Osteoblast (primary cell): ENCODE data around the gene MCC. TPM values are rescaled to one million over a fixed set of nuclear protein-coding genes. Genes with fewer than 3 reads are reported as not detected.

Experiments
- DNase-seq: peaks from one replicate; pipeline ENCODE4 v3.0.0; 2011; ENCODE audit warnings: low spot score, mixed read lengths; ENCODE audit not compliant: insufficient read length; ENCODE audit errors: missing footprints
- H2AFZ ChIP-seq: 2 replicates; pipeline ENCODE4 v1.6.0; 2011; ENCODE audit warnings: mild to moderate bottlenecking, low read length
- H3K27ac ChIP-seq: 2 replicates; pipeline ENCODE4 v1.5.1; 2011; ENCODE audit warnings: mild to moderate bottlenecking, low read depth, low read length, moderate library complexity
- H3K27me3 ChIP-seq: 2 replicates; pipeline ENCODE4 v1.6.0; 2012; ENCODE audit warnings: mild to moderate bottlenecking, control low read depth, inconsistent platforms, low read length, moderate library complexity; ENCODE audit not compliant: insufficient read depth
- H3K36me3 ChIP-seq: 2 replicates; pipeline ENCODE4 v1.5.1; 2011; ENCODE audit warnings: mild to moderate bottlenecking, low read length, control low read depth, moderate library complexity; ENCODE audit not compliant: insufficient read depth
- H3K4me1 ChIP-seq: 2 replicates; pipeline ENCODE4 v1.5.1; 2011; ENCODE audit warnings: mild to moderate bottlenecking, low read length, control low read depth, moderate library complexity; ENCODE audit not compliant: insufficient read depth
- H3K4me2 ChIP-seq: 2 replicates; pipeline ENCODE4 v1.6.0; 2011; ENCODE audit warnings: mild to moderate bottlenecking, low read length; ENCODE audit not compliant: insufficient read depth
- H3K4me3 ChIP-seq: fragments of 200-600 bp; sonication (generic); 3 replicates; pipeline ENCODE4 v1.5.1; 2012; ENCODE audit warnings: mild to moderate bottlenecking, low read length, inconsistent platforms; ENCODE audit not compliant: insufficient read depth
- H3K79me2 ChIP-seq: 2 replicates; pipeline ENCODE4 v1.6.0; 2012; ENCODE audit warnings: mild to moderate bottlenecking, low read length, control low read depth, inconsistent platforms; ENCODE audit not compliant: insufficient read depth
- H3K9me3 ChIP-seq: 2 replicates; pipeline ENCODE4 v1.5.1; 2011; ENCODE audit warnings: low read depth, low read length, control low read depth
- H4K20me1 ChIP-seq: 2 replicates; pipeline ENCODE4 v1.6.0; 2012; ENCODE audit warnings: mild to moderate bottlenecking, low read length, control low read depth; ENCODE audit not compliant: insufficient read depth
- CTCF ChIP-seq: IDR thresholded peaks from 2 replicates; pipeline ENCODE4 v1.5.1; 2011; ENCODE audit warnings: mild to moderate bottlenecking, low read depth, low read length, moderate library complexity; ENCODE audit errors: extremely low read depth
- total RNA-seq: library from RNA; depleted of rRNA; stranded (reverse); fragments of >200 nt; gene quantifications from 2 replicates; pipeline ENCODE4 v1.2.3, GENCODE V29; 2012

The MCC gene
- total RNA-seq, 1 donor = 45.6 TPM

- DNase-seq = no peak
- H4K20me1 ChIP-seq = peaks cover 3% of the 10 kb centered on the region
- H3K36me3 ChIP-seq = peaks cover 4% of the 10 kb centered on the region
- H3K79me2 ChIP-seq = no peaks in the 10 kb centered on the region
- no peak overlapping the region for H2AFZ ChIP-seq
- no peaks in the 10 kb centered on the region for H3K27me3 ChIP-seq
- H3K27ac ChIP-seq = no peak overlapping the region
- H3K4me2 ChIP-seq = no peak overlapping the region
- H3K9me3 ChIP-seq = peaks cover 4% of the 10 kb centered on the region
- H3K4me1 ChIP-seq = peaks cover 3% of the 10 kb centered on the region
- no peak overlapping the region for H3K4me3 ChIP-seq
- TF ChIP-seq CTCF = no peak
Measured at GRCh38 chr5:113193311-113193978, 294.8 kb downstream of the MCC start.

DNA sequence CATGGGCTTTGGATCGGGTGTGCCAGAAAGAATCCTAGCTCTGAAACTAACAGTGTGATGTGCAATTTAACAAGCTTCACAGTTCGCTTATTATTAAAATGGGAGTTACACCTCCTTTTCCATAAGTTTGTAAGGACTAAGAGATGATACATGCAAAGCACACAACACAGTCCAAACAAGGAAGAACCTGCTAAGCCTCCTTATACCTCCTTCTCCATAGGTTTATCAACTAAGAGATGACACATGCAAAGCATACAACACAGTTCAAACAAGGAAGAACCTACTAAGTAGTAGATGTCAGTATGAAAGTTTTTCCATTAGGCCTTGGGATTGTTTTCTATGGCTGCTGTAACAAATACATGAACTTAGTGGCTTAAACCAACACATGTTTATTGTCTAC lies 295.7 kb downstream of the MCC start:
- TF ChIP-seq CTCF = no peak
- no peaks in the 10 kb centered on the region for H3K27me3 ChIP-seq
- H4K20me1 ChIP-seq = peaks cover 3% of the 10 kb centered on the region
- H3K36me3 ChIP-seq = peaks cover 4% of the 10 kb centered on the region
- peaks cover 3% of the 10 kb centered on the region for H3K4me1 ChIP-seq
- no peak overlapping the region for H3K4me2 ChIP-seq
- H3K9me3 ChIP-seq = peaks cover 4% of the 10 kb centered on the region
- no peaks in the 10 kb centered on the region for H3K79me2 ChIP-seq
- no peak overlapping the region for H2AFZ ChIP-seq
- H3K27ac ChIP-seq = no peak overlapping the region
- DNase-seq = no peak
- H3K4me3 ChIP-seq = no peak overlapping the region

GRCh38 chr5:113190347-113190746 lies 297.9 kb downstream of the MCC start:
- peaks cover 3% of the 10 kb centered on the region for H3K4me1 ChIP-seq
- no peak for DNase-seq
- no peak overlapping the region for H3K27ac ChIP-seq
- peak overlapping the region; percentile 15 for H2AFZ ChIP-seq
- no peak overlapping the region for H3K4me3 ChIP-seq
- H3K9me3 ChIP-seq = peaks cover 4% of the 10 kb centered on the region
- no peaks in the 10 kb centered on the region for H3K79me2 ChIP-seq
- peaks cover 3% of the 10 kb centered on the region for H4K20me1 ChIP-seq
- no peaks in the 10 kb centered on the region for H3K27me3 ChIP-seq
- H3K36me3 ChIP-seq = peaks cover 4% of the 10 kb centered on the region
- no peak for TF ChIP-seq CTCF
- H3K4me2 ChIP-seq = no peak overlapping the region

DNA sequence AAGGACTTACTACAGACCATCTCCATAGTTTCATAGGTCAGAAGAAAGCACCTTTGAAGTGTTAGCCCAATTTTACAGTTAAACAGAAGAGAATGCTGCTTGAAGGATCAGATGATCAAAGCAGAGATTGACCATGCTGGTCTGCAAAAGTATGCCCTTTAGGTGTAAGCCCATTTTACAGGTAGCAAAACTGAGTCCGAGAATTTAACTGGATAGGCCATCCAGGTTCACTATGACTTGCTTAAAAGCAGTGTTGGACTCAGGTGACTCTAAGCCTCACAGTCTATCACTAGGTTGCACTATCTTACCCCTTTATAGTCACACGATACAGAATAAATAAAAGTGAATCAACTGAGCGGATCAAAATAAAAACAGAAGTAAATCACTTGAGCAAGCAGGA lies 299.0 kb downstream of the MCC start:
- TF ChIP-seq CTCF = no peak
- Histone ChIP-seq H3K9me3 (peaks cover 4% of the 10 kb centered on the region), H3K27me3 (peaks cover 6% of the 10 kb centered on the region), H3K4me3 (no peak overlapping the region), H2AFZ (no peak overlapping the region), H3K36me3 (peaks cover 4% of the 10 kb centered on the region), H3K4me1 (peaks cover 3% of the 10 kb centered on the region), H3K79me2 (no peaks in the 10 kb centered on the region), H3K27ac (no peak overlapping the region), H3K4me2 (no peak overlapping the region), H4K20me1 (peaks cover 8% of the 10 kb centered on the region)
- DNase-seq = no peak
